Stimulated activated CD4-positive, alpha-beta T cell treated with anti-CD3 and anti-CD28 coated beads, Interleukin-15, amount 100 ng/mL, for 24 hours (primary cell): ENCODE results near the gene ATG7.
"Not testable (repeated sequence)": the region's sequence is repeated elsewhere in the genome, so short reads cannot be mapped to it uniquely, and the experiment has no call there.

ENCODE experiments used
- DNase-seq: peaks from one replicate; pipeline ENCODE4 v3.0.0-alpha.2; 2020

Gene ATG7

GRCh38 chr3:11558918-11559815, 287.0 kb downstream of the ATG7 start:
- DNase-seq: no peak

- no peak for DNase-seq
These were observed 287.8 kb downstream of the ATG7 start for GRCh38 chr3:11559816-11560633.

DNA sequence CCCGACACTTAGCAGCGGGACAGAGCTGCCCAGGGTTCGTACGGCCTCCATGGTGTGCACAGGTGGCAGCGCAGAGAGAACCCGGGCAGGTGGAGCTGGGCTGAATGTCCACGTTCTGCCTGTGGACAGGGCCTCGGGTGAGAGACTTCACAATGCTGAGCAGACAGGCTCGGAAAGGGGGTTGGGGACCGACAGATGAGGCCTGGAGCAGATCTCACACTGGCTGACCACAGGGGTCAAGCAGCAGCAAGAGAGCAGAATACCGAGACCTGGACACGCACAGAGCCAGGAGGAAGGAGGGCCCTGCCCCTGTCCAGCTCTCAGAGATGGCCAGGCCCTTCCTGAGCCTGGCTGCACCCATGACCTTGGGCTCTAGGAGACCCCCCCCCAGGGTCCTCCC, 288.5 kb downstream of the ATG7 start:
- no peak for DNase-seq

DNA sequence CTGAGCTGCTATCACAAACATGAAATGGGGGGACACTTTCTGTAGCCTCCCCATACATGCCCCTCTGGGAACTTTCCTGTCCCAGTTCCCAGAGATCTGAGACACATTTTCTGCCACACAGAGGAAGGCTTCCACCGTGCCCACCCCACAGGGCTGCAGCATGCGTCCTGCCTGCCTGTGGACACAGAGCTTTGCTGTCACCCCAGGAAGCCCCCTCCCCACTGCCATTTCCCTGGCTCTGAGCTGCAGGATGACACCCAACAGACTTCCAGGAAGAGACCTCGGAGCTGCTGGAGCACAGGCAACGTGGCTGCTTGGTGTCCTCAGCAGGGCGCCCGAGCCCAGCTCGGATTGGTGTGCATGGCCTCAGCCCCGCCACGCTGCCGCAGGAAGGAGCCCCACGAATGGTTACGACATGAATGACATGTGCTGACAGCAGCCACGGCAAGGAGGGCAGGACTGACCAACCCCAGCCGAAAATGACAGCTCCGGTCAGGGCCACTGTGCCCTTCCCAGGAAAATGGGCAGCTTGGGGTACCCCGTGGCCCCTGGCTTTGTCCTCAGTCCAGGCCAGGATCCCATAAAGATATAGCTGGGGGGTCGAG, 290.2 kb downstream of the ATG7 start:
- no peak for DNase-seq

- DNase-seq: no peak
These were observed 291.1 kb downstream of the ATG7 start for GRCh38 chr3:11563159-11563864.

GRCh38 chr3:11563865-11564185, 291.6 kb downstream of the ATG7 start:
- DNase-seq: no peak

- DNase-seq: no peak
These were observed 292.4 kb downstream of the ATG7 start for GRCh38 chr3:11564577-11565001.

DNA sequence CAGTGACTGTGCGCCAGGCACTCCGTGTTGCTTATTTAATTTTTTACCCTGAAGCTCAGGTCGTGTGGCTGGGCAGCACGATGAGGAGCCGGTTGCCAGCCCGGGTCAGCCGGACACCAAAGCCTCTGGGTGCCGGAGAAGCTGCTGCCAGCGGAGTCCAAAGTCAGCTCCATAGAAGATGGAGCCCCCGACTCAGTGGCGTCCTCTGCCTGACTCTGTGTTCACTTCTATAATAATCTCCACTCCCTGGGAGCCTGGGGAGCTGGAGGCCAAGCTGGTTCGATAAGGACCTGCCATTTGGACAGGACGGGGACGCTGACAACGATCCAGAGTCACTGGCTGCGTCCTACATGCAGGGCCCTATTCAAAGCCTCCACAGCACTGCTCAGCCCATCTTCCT, 292.9 kb downstream of the ATG7 start:
- no peak for DNase-seq

DNA sequence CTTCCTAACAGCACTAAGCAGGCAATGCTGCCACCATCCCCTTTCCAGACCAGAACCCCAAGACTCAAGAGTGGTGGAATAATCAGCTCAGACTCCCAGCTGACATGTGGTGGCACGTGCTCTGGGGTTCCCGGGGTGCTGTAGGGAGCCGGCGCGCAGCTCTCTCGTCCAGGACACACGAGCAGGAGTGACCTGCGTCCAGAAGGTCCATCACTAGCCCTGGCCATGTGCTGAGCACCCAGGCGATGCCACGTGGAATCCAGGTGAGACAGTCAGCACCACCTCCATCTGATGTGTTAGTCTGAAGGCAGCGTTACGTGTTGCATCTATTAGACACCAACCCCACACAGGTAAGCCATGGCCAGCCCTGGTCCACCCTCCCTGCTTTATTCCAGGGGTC, 293.3 kb downstream of the ATG7 start:
- no peak for DNase-seq

GRCh38 chr3:11565932-11566331, 293.7 kb downstream of the ATG7 start:
- DNase-seq: no peak

GRCh38 chr3:11566478-11566877, 294.3 kb downstream of the ATG7 start:
- no peak for DNase-seq

DNA sequence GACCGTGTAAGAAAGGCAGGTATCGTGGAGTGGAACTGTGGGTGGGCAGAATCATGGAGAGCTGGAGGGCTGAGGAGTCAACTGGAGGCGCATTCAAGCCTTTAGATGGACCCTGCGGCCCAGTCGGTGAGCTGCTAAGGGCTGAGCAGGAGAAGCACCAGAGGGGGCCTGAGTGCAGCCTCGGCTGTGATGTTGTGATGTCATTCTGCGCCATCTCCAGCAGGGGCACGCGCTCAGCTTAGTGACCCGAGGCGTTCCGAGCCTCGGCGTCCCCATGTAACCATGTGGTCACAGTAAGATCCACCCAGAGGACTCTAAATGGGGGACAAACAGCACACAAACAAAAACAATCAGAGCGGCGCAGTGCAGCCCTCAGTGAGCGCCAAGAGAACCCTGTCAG, 294.7 kb downstream of the ATG7 start:
- DNase-seq: no peak

DNA sequence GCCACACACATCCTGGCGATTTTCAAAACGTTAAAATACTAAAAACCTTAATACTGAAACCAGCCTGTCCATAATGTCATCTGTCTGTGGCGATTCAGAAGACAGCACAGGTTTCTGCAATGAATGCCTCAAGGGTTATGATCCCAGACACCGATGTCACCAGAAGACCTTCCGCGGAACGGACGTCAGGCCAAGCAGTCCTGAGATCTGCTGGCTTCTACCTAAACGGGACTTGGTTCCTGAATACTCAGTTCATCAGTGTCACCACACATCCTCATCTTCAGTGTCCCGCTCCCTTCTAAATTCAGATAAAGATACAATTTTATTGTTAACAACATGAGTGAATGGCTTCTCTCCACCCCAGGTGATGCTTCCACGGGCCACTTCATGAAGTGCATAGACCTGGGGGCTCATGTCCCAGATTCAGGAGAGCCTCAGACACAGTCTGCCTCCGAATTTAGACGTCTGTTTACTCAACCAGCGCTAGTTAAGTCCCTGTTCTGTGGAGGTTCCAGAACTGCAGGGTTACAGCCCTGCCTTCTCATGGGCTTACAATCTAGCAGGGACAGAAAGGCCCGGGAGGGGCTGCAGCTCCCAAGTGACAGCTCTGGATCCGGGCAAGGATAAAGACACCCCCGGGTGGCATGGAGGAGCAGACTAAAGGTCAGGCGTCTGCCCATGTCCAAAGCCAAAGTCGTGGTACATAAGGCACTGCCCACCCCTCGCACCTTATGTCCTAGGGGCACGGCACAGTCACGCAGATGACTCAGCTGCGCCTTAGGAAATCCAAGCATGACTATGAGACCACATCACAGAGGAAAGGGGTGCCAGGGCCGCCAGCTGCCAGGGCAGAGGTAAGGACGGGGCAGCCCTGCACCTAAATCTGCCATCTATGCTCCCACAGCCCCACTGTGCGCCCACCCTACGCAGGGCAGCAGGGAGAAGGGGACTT, 295.6 kb downstream of the ATG7 start:
- DNase-seq: no peak

DNA sequence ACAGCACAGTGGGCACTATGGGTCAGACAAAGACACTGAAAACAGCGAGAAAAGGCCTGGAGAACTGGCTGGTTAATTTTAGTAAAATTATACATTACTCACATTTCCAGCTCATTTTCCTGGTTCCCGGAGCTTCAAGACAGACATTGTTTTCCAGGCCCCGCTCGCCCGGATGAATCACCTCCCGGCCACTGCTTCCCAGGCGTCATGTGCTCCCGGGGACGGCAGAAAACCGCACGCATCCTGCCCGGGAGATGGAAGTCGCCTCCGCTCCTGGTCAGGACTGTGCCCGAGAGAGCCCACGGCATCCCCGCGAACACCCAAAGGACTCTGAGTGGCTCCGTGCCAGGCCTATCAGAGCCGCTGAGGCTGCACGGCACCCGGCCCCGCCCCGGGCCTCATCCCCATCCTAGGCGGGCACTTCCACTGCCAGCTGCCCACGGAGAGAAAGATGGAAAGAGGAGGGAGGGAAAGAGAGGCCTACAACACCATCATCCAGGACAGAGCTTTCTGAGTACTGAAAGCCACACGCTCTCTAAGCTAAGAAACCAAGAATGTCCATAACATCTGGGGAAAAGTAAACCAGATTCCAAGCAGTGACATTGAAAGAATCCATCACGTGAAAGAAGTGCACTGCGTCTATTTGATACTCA, 296.4 kb downstream of the ATG7 start:
- DNase-seq: no peak

DNA sequence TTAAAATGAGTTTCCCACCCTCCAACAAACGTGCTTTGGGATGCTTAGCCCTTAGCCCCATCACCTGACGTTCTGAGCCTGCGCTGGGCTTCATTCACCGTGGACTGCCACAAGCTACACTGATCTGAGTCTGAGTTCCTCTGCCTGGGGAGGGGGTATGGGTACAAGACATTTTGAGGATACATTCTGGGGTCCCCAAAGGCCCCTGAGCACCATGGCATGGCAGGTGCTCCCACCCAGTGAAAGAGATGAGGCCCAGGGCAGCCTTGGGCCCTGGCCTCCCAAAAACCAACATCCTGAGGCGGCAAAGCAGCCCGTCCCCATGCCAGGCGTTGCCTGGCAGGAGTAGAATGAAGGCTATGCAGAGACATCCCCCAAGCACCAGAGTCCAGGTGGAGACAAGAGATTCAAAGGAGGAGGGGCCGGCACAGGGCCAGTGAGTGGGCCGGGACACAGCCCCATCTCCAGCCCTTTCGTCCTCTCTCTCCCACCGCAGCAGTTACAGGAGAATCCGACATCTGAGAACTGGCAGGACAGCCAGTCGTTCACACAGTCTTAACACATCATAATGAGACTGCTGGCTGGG, 297.1 kb downstream of the ATG7 start:
- no peak for DNase-seq

GRCh38 chr3:11570251-11570650, 298.1 kb downstream of the ATG7 start:
- no peak for DNase-seq

DNA sequence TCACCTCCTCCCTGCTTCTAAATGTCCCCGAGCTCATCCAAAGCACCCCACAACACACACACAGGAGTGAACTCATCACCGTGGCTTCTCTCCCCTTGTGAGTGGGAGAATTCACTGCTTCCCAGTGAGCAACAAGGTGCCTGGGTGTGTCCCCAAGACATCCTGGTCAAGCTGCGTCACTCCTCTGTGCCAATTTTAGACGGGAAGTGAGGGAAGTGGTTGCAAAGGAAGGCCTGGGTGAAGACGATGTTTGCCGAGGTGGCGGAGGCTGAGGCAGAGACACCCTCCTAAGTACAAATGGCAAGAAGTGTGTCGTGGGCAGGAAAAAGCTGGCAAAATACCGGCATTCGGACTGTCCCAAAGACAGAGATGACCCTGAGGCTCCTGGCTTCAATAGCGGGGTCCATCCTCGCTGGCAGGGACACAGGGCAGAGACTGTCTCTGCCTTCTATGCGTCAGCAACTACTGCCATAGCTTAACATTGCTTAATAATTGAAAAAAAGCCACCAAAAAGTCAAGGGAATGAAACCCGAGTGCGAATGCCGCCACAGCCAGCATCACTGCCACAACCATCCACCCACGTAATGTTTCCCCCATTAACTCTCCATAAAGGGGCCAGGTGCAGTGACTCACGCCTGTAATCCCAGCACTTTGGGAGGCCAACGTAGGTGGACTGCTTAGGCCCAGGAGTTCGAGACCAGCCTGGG, 298.7 kb downstream of the ATG7 start:
- no peak for DNase-seq

DNA sequence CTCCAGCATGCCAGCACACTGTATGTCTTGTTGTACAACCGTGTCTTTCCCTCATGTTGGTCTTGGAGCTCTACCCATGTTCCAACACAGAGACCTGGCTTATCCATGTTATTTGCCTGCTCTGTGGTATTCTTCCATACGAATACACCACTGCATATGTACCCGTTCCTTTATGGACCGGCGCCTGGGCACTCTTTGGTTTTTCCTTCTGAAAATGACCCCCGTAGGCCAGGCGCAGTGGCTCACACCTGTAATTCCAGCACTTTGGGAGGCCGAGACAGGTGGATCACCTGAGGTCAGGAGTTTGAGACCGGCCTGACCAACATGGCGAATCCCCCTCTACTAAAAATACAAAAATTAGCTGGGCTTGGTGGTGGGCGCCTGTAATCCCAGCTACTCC, 300.5 kb downstream of the ATG7 start:
- not testable (repeated sequence) for DNase-seq

- DNase-seq: no peak
These were observed 302.9 kb downstream of the ATG7 start for GRCh38 chr3:11574981-11575669.

GRCh38 chr3:11575677-11576076, 303.5 kb downstream of the ATG7 start:
- DNase-seq: no peak
